ENCODE data around the gene C16orf95.
"Not testable (repeated sequence)": the region's sequence is repeated elsewhere in the genome, so short reads cannot be mapped to it uniquely, and the experiment has no call there.

- not testable (repeated sequence) for TF ChIP-seq CTCF, POLR2A (IDR thresholded peaks at IDR 0.05)
Observed at GRCh38 chr16:87339724-87340105, 22.5 kb upstream of the C16orf95 start.
